ENCODE data around the gene CENPS. TPM values are rescaled to one million over a fixed set of nuclear protein-coding genes. Genes with fewer than 3 reads are reported as not detected.
A peak's percentile ranks its signal among the peaks of the same experiment; 100 is the strongest.
"Not testable (repeated sequence)": the region's sequence is repeated elsewhere in the genome, so short reads cannot be mapped to it uniquely, and the experiment has no call there.

The CENPS gene
- total RNA-seq, 4 donors from 2014 or later = 5.8 to 22.4 (median 11.4) TPM

DNA sequence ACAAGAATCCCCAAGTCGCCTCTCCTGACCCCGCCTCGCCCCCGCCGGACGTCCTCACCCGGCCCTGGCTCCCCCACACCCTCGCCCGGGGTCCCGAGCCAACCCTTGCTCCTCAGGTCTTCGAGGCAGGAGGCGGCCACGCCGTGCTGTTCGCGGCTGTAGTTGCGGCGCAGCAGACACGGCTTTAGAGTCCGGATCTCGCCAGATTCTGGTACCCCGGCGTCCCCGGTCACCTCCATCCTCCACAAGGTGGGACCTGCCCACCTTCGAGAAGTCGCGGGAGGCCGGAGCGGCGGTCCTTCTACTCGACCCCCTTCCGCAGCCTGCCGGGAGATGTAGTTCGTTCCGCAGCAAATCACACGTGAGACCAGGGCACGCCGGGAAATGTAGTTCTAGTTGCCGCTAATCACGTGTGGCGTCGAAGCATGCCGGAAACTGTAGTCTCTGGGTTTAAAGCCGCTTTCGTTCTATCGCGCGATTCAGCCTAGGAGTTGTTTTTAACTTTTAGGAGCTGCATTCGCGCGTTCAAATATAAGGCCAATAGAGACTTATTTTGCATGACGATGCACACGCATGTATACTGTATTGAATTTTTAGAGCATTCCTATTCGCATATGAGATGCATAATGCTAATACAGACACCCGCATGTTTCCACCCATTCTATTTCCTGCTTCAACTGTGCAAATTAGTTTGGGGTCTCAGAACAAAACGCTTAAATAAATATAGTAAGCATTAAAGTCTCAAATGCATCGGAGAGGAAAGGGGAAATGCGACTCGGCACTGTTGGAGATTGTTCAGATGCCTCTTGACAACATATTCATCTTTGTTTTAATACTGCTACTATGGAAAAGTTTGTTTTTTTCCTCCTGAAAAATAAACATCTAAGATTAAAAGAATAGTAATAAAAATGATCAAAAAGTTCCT, 42.2 kb downstream of the CENPS start, which contains the start of gene DFFA:
Gene DFFA, minus strand, starts transcription at position 310 of the 925 bp plus-strand sequence. Its CDS starts 71 bp downstream, at position 239.
- Histone ChIP-seq H3K4me3 (replicated peaks in 1 of 3) (peak within 1 kb of the TSS; percentile 31 to 80 (median 60)), H3K36me3 (peaks cover 0 to 15% of the 10 kb centered on the region in 2 donors), H3K4me1 (peaks cover 4 to 15% of the 10 kb centered on the region in 2 donors), H3K27ac (peak within 1 kb of the TSS in 2 of 3 donors; percentile 20 to 71), H3K9me3 (no peaks in the 10 kb centered on the region), H3K27me3 (no peaks in the 10 kb centered on the region)
- intact Hi-C loops (cut with DNase I) = no loop called here
- 4 to 6% methylated on average over 31 to 32 of the region's 59 CpGs for WGBS, 2 donors
- DNase-seq = peak; percentile 93 to 94
- TF ChIP-seq POLR2A (IDR thresholded peaks at IDR 0.05) (peak in 1 of 2 donors; percentile 69), CTCF (IDR thresholded peaks at IDR 0.05) (peak in 1 of 6 experiments; percentile 4)

GRCh38 chr1:10473145-10473765, 43.0 kb downstream of the CENPS start:
- no peaks in the 10 kb centered on the region for H3K27me3 ChIP-seq
- no peak for DNase-seq
- no peak overlapping the region for H3K4me3 ChIP-seq (replicated peaks in 1 of 3)
- TF ChIP-seq POLR2A (IDR thresholded peaks at IDR 0.05) (no peak), CTCF (IDR thresholded peaks at IDR 0.05) (no peak)
- peaks cover 0 to 9% of the 10 kb centered on the region in 2 donors for H3K36me3 ChIP-seq
- peaks cover 4 to 15% of the 10 kb centered on the region in 2 donors for H3K4me1 ChIP-seq
- no peaks in the 10 kb centered on the region for H3K9me3 ChIP-seq
- H3K27ac ChIP-seq = no peak overlapping the region
- WGBS, 2 donors = 85 to 88% methylated on average over 23 of the region's 23 CpGs
- intact Hi-C loops (cut with DNase I) = no loop called here

DNA sequence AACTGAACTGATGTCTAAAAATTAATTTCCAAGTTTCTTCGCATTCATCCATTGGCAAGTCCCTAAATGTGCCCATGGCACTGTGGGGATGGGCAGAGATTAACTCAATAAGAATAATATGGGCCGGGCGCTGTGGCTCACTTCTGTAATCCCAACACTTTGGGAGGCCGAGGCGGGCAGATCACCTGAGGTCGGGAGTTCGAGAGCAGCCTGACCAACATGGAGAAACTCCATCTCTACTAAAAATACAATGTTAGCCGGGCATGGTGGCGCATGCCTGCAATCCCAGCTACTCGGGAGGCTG, 44.0 kb downstream of the CENPS start:
- H3K27ac ChIP-seq; H3K9me3 ChIP-seq; DNase-seq; H3K36me3 ChIP-seq; intact Hi-C loops (cut with DNase I); H3K27me3 ChIP-seq: not testable (repeated sequence)
- 86 to 87% methylated on average over 10 of the region's 10 CpGs for WGBS, 2 donors
- Histone ChIP-seq H3K4me1 (peaks cover 4 to 15% of the 10 kb centered on the region in 2 donors), H3K4me3 (replicated peaks in 1 of 3) (peak overlapping the region in 1 of 3 donors; percentile 89)

- intact Hi-C loops (cut with DNase I) = no loop called here
- TF ChIP-seq POLR2A (IDR thresholded peaks at IDR 0.05) (peak in 1 of 2 donors; percentile 42), CTCF (IDR thresholded peaks at IDR 0.05) (no peak)
These were observed 44.6 kb downstream of the CENPS start, which contains the start of gene PEX14 for GRCh38 chr1:10474613-10475507. Gene PEX14 (plus strand): TSS chr1:10474950. CDS start chr1:10474967, 17 bp downstream.

GRCh38 chr1:10475510-10475909, 45.3 kb downstream of the CENPS start:
- 2 to 3% methylated on average over 8 to 11 of the region's 13 CpGs for WGBS, 2 donors
- DNase-seq = no peak
- H3K27ac ChIP-seq = peak overlapping the region in 2 of 3 donors; percentile 76 to 85
- H3K4me3 ChIP-seq (replicated peaks in 1 of 3) = peak overlapping the region; percentile 2 to 89 (median 63)
- no peaks in the 10 kb centered on the region for H3K9me3 ChIP-seq
- intact Hi-C loops (cut with DNase I) = no loop called here
- H3K36me3 ChIP-seq = no peaks in the 10 kb centered on the region
- TF ChIP-seq POLR2A (IDR thresholded peaks at IDR 0.05) (no peak), CTCF (IDR thresholded peaks at IDR 0.05) (no peak)
- H3K27me3 ChIP-seq = no peaks in the 10 kb centered on the region
- H3K4me1 ChIP-seq = peaks cover 4 to 15% of the 10 kb centered on the region in 2 donors

More at GRCh38 chr1:10474613-10475507, 44.6 kb downstream of the CENPS start, which contains the start of gene PEX14:
- Histone ChIP-seq H3K27me3 (no peaks in the 10 kb centered on the region), H3K36me3 (no peaks in the 10 kb centered on the region), H3K9me3 (no peaks in the 10 kb centered on the region), H3K4me1 (peaks cover 4 to 15% of the 10 kb centered on the region in 2 donors), H3K27ac (peak within 1 kb of the TSS; percentile 76 to 85 (median 76)), H3K4me3 (replicated peaks in 1 of 3) (peak within 1 kb of the TSS; percentile 2 to 89 (median 63))
- DNase-seq = peak; percentile 83 to 87
- 16 to 27% methylated on average over 24 to 35 of the region's 50 CpGs for WGBS, 2 donors
